Measurements from ENCODE around the gene REV1. TPM values are rescaled to one million over a fixed set of nuclear protein-coding genes. Genes with fewer than 3 reads are reported as not detected.
A peak's percentile ranks its signal among the peaks of the same experiment; 100 is the strongest.
"Not testable (repeated sequence)": the region's sequence is repeated elsewhere in the genome, so short reads cannot be mapped to it uniquely, and the experiment has no call there.

Gene REV1
- total RNA-seq: 10 to 100 TPM; 27.9 to 29.1 TPM

- ChIA-PET POLR2A (interaction anchor here (0.6 to 1.9 kb wide), 5 partner anchors 9 to 309 kb away, joined by 3 to 10 read pairs (median 3); partner anchors contain the start of genes EIF5B, MITD1 and TXNDC9), CTCF (interaction anchor here (0.5 to 1.9 kb wide), 6 partner anchors 11 to 320 kb away, joined by 3 to 21 read pairs (median 4); partner anchors contain the start of genes EIF5B, MITD1, MRPL30 and TXNDC9)
- DNase-seq: peak; percentile 91
- Mint-ChIP-seq H3K27me3 (peaks cover 10% of the 10 kb centered on the region), H3K27ac (peak within 1 kb of the TSS; percentile 91), H3K4me1 (peaks cover 22% of the 10 kb centered on the region), H3K4me3 (peak within 1 kb of the TSS; percentile 97), H3K36me3 (ENCODE audit: low read depth) (peaks cover 12% of the 10 kb centered on the region), H3K9me3 (no peaks in the 10 kb centered on the region)
Measured at GRCh38 chr2:99489761-99490622, at the start of gene REV1. Gene REV1 (minus strand): TSS chr2:99490017. CDS start chr2:99464975, 25,042 bp downstream.

DNA sequence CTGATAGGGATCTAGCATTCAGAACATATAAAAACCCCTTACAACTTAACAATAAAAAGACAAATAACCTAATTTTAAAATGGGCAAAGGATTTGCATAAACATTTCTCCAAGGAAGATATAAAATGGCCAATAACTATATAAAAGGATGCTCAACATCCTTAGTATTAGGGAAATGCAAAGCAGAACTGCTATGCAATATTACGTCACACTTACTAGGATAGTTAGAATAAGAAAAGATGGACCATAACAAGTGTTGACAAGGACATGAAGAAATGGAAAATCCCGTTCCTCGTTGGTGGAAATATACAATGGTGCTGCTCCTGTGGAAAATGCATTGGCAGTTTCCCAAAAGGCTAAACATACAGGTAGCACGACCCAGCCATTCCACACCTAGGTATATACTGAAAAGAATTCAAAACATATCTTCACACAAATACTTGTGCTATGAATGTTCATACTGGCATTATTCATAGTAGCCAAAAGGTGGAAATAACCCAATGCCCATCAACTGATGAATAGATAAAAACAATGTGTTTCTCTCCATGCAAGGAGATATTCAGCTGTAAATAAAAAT lies 48.2 kb upstream of the REV1 start:
- Mint-ChIP-seq H3K4me1 (no peaks in the 10 kb centered on the region), H3K36me3 (ENCODE audit: low read depth) (no peaks in the 10 kb centered on the region)

DNA sequence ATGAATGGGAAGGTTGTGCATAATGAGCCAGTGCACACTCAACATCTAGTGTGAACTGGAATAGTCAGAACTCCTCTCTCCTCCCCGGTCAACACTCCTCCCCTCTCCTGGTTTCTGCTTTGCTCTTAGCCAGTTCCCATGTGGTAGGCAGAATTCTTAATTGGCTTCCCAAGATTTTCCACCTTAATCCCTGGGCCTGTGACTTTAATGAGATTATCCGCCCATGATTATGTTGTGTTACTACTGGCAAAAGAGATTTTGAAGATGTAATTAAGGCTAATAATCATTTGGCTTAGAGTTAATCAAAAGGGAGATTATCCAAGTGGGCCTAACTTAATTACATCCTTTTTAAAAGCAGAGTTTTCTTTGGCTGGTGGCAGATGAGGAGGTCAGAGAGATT lies 34.2 kb upstream of the REV1 start:
- POLR2A ChIA-PET: no interaction called here
- CTCF ChIA-PET: no interaction called here
- H3K36me3 Mint-ChIP-seq (ENCODE audit: low read depth): no peaks in the 10 kb centered on the region
- no peak overlapping the region for H3K4me3 Mint-ChIP-seq
- no peaks in the 10 kb centered on the region for H3K4me1 Mint-ChIP-seq
- H3K27me3 Mint-ChIP-seq: peaks cover 2% of the 10 kb centered on the region
- DNase-seq: no peak
- H3K27ac Mint-ChIP-seq: no peak overlapping the region
- H3K9me3 Mint-ChIP-seq: no peaks in the 10 kb centered on the region

More for the DNA sequence above, 48.2 kb upstream of the REV1 start:
- Mint-ChIP-seq H3K9me3 (peaks cover 4% of the 10 kb centered on the region), H3K27me3 (peaks cover 23% of the 10 kb centered on the region), H3K4me3 (no peak overlapping the region), H3K27ac (no peak overlapping the region)
- ChIA-PET POLR2A (no interaction called here), CTCF (no interaction called here)
- no peak for DNase-seq

GRCh38 chr2:99522157-99522556 lies 32.3 kb upstream of the REV1 start:
- ChIA-PET CTCF (no interaction called here), POLR2A (no interaction called here)
- H3K4me1 Mint-ChIP-seq: no peaks in the 10 kb centered on the region
- no peaks in the 10 kb centered on the region for H3K36me3 Mint-ChIP-seq (ENCODE audit: low read depth)
- no peak overlapping the region for H3K27ac Mint-ChIP-seq
- H3K9me3 Mint-ChIP-seq: no peaks in the 10 kb centered on the region
- no peak overlapping the region for H3K4me3 Mint-ChIP-seq
- no peak for DNase-seq
- H3K27me3 Mint-ChIP-seq: peaks cover 2% of the 10 kb centered on the region

GRCh38 chr2:99520813-99521212 lies 31.0 kb upstream of the REV1 start:
- no peak for DNase-seq
- no peaks in the 10 kb centered on the region for H3K9me3 Mint-ChIP-seq

DNA sequence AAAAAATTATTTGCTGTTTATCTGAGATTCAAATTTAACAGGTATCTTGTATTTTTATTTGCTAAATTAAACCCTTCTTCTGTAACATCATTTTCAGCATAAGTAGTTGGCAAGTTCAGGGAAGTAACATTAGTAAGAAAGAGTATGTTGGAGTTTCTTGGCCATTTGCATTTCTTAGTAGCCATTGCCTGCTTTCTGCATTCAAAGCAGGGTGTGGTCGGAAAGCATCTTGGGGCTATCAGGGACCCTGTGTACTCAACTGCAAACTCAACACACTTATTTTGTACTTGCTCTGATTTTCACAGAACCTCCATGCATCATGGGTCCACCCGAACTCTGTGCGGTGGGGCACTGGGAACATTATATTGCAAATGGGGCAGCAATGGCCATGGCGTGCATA lies 30.4 kb upstream of the REV1 start:
- H3K27me3 Mint-ChIP-seq: peaks cover 6% of the 10 kb centered on the region
- no peaks in the 10 kb centered on the region for H3K9me3 Mint-ChIP-seq
- ChIA-PET POLR2A (no interaction called here), CTCF (no interaction called here)
- H3K4me3 Mint-ChIP-seq: no peak overlapping the region
- H3K27ac Mint-ChIP-seq: no peak overlapping the region
- no peak for DNase-seq
- no peaks in the 10 kb centered on the region for H3K36me3 Mint-ChIP-seq (ENCODE audit: low read depth)
- H3K4me1 Mint-ChIP-seq: no peaks in the 10 kb centered on the region

More at GRCh38 chr2:99520813-99521212, 31.0 kb upstream of the REV1 start:
- ChIA-PET POLR2A (no interaction called here), CTCF (no interaction called here)
- Mint-ChIP-seq H3K4me1 (no peaks in the 10 kb centered on the region), H3K36me3 (ENCODE audit: low read depth) (no peaks in the 10 kb centered on the region), H3K27ac (no peak overlapping the region), H3K4me3 (no peak overlapping the region), H3K27me3 (peaks cover 3% of the 10 kb centered on the region)

GRCh38 chr2:99514357-99514756 lies 24.5 kb upstream of the REV1 start:
- Mint-ChIP-seq H3K9me3 (no peaks in the 10 kb centered on the region), H3K27me3 (peaks cover 4% of the 10 kb centered on the region), H3K4me3 (no peak overlapping the region), H3K4me1 (no peaks in the 10 kb centered on the region), H3K27ac (no peak overlapping the region), H3K36me3 (ENCODE audit: low read depth) (no peaks in the 10 kb centered on the region)
- no peak for DNase-seq
- ChIA-PET CTCF (no interaction called here), POLR2A (no interaction called here)

- H3K4me3 Mint-ChIP-seq: no peak overlapping the region
- H3K27ac Mint-ChIP-seq: no peak overlapping the region
- ChIA-PET CTCF (no interaction called here), POLR2A (no interaction called here)
- H3K36me3 Mint-ChIP-seq (ENCODE audit: low read depth): no peaks in the 10 kb centered on the region
- H3K4me1 Mint-ChIP-seq: no peaks in the 10 kb centered on the region
- no peaks in the 10 kb centered on the region for H3K9me3 Mint-ChIP-seq
- no peak for DNase-seq
- peaks cover 4% of the 10 kb centered on the region for H3K27me3 Mint-ChIP-seq
Measured at GRCh38 chr2:99512181-99512591, 22.4 kb upstream of the REV1 start.

GRCh38 chr2:99509387-99509786 lies 19.6 kb upstream of the REV1 start:
- Mint-ChIP-seq H3K9me3 (no peaks in the 10 kb centered on the region), H3K27me3 (no peaks in the 10 kb centered on the region), H3K36me3 (ENCODE audit: low read depth) (no peaks in the 10 kb centered on the region), H3K27ac (no peak overlapping the region), H3K4me1 (peaks cover 1% of the 10 kb centered on the region), H3K4me3 (no peak overlapping the region)
- POLR2A ChIA-PET: no interaction called here
- CTCF ChIA-PET: no interaction called here
- no peak for DNase-seq

DNA sequence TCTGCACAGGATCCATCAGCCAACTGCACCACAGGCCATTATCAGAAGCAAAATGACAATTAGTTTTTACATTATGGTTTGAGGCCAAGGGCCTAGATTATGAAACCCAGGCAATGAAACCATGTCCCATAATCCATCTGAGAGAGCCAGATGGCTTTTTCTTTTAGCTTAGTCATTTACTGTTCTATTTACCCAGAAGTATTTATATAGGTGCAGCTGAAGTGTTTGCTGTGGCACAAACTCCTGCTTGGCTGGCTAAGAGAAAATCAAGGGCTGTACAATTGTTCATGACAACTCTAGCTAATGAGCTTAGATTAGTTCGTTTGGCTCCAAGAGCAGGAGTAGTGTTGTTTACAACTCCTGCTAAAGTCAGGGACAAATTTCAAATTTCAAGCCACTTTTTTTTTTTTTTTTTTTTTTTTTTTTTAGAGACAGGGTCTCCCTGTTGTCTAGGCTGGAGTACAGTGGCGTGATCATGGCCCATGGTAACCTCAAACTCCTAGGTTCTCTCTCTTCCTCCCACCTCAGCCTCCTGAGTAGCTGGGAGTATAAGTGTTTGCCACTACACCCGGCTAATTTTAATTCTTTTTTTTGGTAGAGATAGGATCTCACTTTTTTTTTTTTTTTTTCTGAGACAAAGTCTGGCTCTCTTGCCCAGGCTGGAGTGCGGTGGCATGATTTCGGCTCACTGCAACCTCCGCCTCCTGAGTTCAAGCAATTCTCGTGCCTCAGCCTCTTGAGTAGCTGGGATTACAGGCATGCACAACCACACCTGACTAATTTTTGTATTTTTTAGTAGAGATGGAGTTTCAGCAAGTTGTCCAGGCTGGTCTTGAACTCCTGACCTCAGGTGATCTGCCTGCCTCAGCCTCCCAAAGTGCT lies 18.4 kb upstream of the REV1 start:
- ChIA-PET CTCF (interaction anchor here (0.6 kb wide), 1 partner anchor 895 kb away, joined by 6 read pairs; no protein-coding TSS in a partner anchor), POLR2A (no interaction called here)
- H3K4me3 Mint-ChIP-seq: no peak overlapping the region
- H3K27me3 Mint-ChIP-seq: no peaks in the 10 kb centered on the region
- H3K9me3 Mint-ChIP-seq: no peaks in the 10 kb centered on the region
- peaks cover 8% of the 10 kb centered on the region for H3K4me1 Mint-ChIP-seq
- no peak for DNase-seq
- no peak overlapping the region for H3K27ac Mint-ChIP-seq
- no peaks in the 10 kb centered on the region for H3K36me3 Mint-ChIP-seq (ENCODE audit: low read depth)

DNA sequence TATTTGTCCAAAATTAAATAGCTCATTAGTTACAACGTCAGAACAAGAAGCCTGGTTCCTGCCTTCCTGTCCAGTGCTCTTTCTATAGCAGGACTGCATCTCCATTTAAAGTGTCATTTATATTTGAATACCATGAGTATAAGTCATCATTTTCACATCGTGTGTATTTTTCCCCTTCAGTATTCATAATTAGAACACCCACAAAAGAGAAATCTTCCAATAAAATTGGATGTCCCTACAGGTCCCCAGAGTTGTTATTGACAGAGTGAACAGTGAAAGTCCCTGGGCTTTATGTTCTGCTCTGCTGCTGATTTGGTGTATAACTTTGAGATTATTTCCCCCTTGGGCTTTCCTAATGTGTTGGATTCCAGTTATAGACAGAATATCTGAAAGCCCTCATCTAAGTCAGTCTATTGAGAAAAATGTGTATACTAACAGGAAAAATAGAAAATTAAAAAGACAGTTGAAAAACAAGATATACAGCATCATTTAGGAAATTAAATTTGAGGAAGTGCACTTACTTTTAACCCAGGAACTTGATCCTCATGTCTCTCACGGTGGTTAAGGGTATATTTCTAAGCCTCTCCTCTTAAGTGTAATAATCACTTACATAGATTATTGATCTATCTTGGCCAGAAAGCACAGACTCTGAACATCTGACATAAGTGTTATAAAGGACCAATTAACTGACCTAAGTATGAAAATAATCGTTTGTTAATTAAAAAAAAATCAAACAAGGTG lies 15.2 kb upstream of the REV1 start:
- DNase-seq: no peak
- peaks cover 8% of the 10 kb centered on the region for H3K4me1 Mint-ChIP-seq
- H3K36me3 Mint-ChIP-seq (ENCODE audit: low read depth): no peaks in the 10 kb centered on the region
- H3K27me3 Mint-ChIP-seq: peaks cover 3% of the 10 kb centered on the region
- CTCF ChIA-PET: no interaction called here
- no peak overlapping the region for H3K27ac Mint-ChIP-seq
- H3K4me3 Mint-ChIP-seq: no peak overlapping the region
- no peaks in the 10 kb centered on the region for H3K9me3 Mint-ChIP-seq
- POLR2A ChIA-PET: no interaction called here

DNA sequence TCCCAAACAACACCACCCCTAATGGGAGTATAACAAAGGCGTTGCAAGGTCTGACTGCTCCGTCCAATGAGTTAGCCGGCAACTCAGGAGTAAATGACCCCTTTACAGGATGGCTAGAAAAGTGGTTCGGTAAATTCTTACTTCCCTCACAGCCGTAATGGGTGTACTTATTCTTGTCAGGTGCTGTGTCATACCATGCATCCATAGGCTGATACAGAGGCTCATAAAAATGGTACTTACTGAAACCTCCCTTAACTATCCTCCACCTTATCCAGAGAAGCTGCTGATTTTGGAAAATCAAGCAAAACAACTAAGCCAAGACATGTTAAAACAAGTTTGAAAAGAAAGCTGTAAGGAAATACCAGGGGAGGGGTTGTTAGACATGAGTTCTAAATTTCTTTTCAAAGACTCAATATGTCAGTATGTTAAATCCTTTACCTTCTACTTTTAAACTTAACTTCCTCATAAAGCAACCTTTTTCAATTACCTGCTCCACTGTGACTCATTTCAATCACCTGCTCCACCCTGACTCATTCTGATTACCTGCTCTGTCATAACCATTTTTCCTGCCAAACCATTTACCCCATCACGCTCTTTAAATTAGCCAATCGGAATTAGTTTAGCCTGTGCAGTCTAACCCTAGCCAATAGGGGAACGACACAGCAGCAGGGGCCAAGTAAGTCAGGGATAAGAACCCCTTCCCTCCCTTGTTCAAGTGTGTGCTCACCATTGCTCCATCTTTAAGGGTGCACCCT lies 14.0 kb upstream of the REV1 start:
- POLR2A ChIA-PET; H3K9me3 Mint-ChIP-seq; H3K27ac Mint-ChIP-seq; H3K36me3 Mint-ChIP-seq (ENCODE audit: low read depth); CTCF ChIA-PET; H3K27me3 Mint-ChIP-seq; H3K4me3 Mint-ChIP-seq; DNase-seq; H3K4me1 Mint-ChIP-seq: not testable (repeated sequence)
